MCF 10A (cell line): Measurements from ENCODE around the gene BMPR1B. TPM values are rescaled to one million over a fixed set of nuclear protein-coding genes. Genes with fewer than 3 reads are reported as not detected.

ENCODE experiments used
- BruUV-seq: library from RNA; stranded (reverse); fragments of 400-500 nt; replicated peaks from 2 replicates; lab custom pipeline; 2021; lab: Mats Ljungman, UMichigan
- CTCF ChIA-PET: fragments of 300-600 bp; sonication (Branson Sonifier 250); formaldehyde crosslinking; extraction: SDS; loops from one replicate; lab custom pipeline; 2021; ENCODE audit warnings: antibody characterized with exemption, inconsistent platforms; lab: Yijun Ruan, JAX
- POLR2A ChIA-PET: fragments of 300-600, 350-650 bp; sonication (Branson Sonifier 250); formaldehyde crosslinking; extraction: SDS; loops from one replicate; lab custom pipeline; 2020; ENCODE audit warnings: antibody characterized with exemption, inconsistent platforms; lab: Yijun Ruan, JAX
- DNase-seq: peaks from one replicate; pipeline ENCODE4 v3.0.0-alpha.2; 2018; ENCODE audit not compliant: unreplicated experiment
- H3K27ac Mint-ChIP-seq: one replicate; pipeline ENCODE4 v1.8.0; 2022; ENCODE audit warnings: mild to moderate bottlenecking, low read depth, mixed read lengths; ENCODE audit not compliant: unreplicated experiment
- H3K27me3 Mint-ChIP-seq: one replicate; pipeline ENCODE4 v1.8.0; 2022; ENCODE audit warnings: mixed read lengths; ENCODE audit not compliant: insufficient read depth, unreplicated experiment
- H3K36me3 Mint-ChIP-seq: one replicate; pipeline ENCODE4 v1.8.0; 2022; ENCODE audit warnings: mild to moderate bottlenecking, moderate library complexity, mixed read lengths; ENCODE audit not compliant: insufficient read depth, unreplicated experiment
- H3K4me1 Mint-ChIP-seq: one replicate; pipeline ENCODE4 v1.8.0; 2022; ENCODE audit warnings: mixed read lengths; ENCODE audit not compliant: insufficient read depth, unreplicated experiment
- H3K4me3 Mint-ChIP-seq: one replicate; pipeline ENCODE4 v1.8.0; 2022; ENCODE audit warnings: mild to moderate bottlenecking, moderate library complexity, mixed read lengths; ENCODE audit not compliant: unreplicated experiment
- H3K9me3 Mint-ChIP-seq: one replicate; pipeline ENCODE4 v1.8.0; 2022; ENCODE audit warnings: mixed read lengths; ENCODE audit not compliant: unreplicated experiment
- intact Hi-C: fragments of 100-400 bp; cut with micrococcal nuclease; formaldehyde crosslinking; loops from 2 replicates; pipeline ENCODE4 v1.14.1; 2022
- total RNA-seq: library from RNA; stranded (reverse); gene quantifications from 2 replicates; pipeline ENCODE4 v1.2.3, GENCODE V29; 2022
- TF ChIP-seq, protein P1 (sequence below): fragments of 200-600 bp; IDR thresholded peaks from one replicate; pipeline ENCODE4 v1.8.0; 2022; ENCODE audit warnings: antibody characterized with exemption, mild to moderate bottlenecking; ENCODE audit not compliant: unreplicated experiment

Gene BMPR1B
- total RNA-seq, 1 experiment from 2014 or later: 18.8 TPM

DNA sequence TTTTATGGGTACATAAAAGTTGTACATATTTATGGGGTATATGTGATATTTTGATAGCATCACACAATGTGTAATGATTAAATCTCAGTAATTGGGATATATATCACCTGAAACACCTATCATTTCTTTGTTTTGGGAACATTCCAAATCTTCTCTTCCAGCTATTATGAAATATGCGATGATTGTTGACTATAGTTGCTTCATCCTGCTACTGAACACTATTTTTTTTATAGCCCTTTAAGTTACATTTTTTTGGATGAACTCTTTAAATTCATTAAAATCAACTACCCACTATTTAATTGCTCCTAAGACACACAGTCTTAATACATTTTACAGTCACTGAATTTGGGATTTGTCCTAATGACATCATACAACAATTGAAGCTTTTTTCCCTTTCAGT lies 212.9 kb downstream of the BMPR1B start:
- TF ChIP-seq, protein P1, sequence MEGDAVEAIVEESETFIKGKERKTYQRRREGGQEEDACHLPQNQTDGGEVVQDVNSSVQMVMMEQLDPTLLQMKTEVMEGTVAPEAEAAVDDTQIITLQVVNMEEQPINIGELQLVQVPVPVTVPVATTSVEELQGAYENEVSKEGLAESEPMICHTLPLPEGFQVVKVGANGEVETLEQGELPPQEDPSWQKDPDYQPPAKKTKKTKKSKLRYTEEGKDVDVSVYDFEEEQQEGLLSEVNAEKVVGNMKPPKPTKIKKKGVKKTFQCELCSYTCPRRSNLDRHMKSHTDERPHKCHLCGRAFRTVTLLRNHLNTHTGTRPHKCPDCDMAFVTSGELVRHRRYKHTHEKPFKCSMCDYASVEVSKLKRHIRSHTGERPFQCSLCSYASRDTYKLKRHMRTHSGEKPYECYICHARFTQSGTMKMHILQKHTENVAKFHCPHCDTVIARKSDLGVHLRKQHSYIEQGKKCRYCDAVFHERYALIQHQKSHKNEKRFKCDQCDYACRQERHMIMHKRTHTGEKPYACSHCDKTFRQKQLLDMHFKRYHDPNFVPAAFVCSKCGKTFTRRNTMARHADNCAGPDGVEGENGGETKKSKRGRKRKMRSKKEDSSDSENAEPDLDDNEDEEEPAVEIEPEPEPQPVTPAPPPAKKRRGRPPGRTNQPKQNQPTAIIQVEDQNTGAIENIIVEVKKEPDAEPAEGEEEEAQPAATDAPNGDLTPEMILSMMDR: no peak
- peak overlapping the region; percentile 20 for H3K27ac Mint-ChIP-seq
- no peaks in the 10 kb centered on the region for H3K36me3 Mint-ChIP-seq
- ChIA-PET CTCF (no interaction called here), POLR2A (interaction anchor here (0.6 to 1.2 kb wide), 4 partner anchors 10 to 66 kb away, joined by 3 to 4 read pairs (median 3); no protein-coding TSS in a partner anchor)
- H3K9me3 Mint-ChIP-seq: no peaks in the 10 kb centered on the region
- no peak overlapping the region for H3K4me3 Mint-ChIP-seq
- BruUV-seq: no TSS peak
- intact Hi-C loops: no loop called here
- no peaks in the 10 kb centered on the region for H3K27me3 Mint-ChIP-seq
- DNase-seq: peak; percentile 42
- peaks cover 11% of the 10 kb centered on the region for H3K4me1 Mint-ChIP-seq

DNA sequence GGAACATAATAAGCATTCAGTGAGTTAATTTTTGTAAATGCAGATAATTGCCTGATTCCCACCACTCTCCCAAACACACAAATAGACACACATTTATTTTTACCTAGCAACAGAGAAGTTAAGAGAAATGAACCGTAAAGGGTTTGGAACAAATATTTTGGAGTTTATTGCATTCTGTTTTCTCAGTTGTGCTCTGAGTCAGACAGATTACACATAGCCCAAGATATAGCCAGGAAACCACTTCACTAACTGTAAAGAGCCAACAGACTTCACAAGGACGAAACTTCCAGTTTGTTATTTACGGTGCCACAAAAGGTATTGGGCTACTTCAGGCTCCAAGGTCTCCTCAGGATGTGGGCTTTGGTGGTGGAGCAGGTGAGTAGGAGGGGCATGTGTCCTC lies 217.0 kb downstream of the BMPR1B start:
- no peak overlapping the region for H3K4me3 Mint-ChIP-seq
- ChIA-PET POLR2A (interaction anchor here (1.3 kb wide), 1 partner anchor 27 kb away, joined by 3 read pairs; no protein-coding TSS in a partner anchor), CTCF (no interaction called here)
- peaks cover 35% of the 10 kb centered on the region for H3K4me1 Mint-ChIP-seq
- BruUV-seq: no TSS peak
- H3K27me3 Mint-ChIP-seq: no peaks in the 10 kb centered on the region
- DNase-seq: peak; percentile 60
- intact Hi-C loops: no loop called here
- H3K9me3 Mint-ChIP-seq: no peaks in the 10 kb centered on the region
- TF ChIP-seq, protein P1: no peak
- H3K27ac Mint-ChIP-seq: peak overlapping the region; percentile 60
- H3K36me3 Mint-ChIP-seq: no peaks in the 10 kb centered on the region

DNA sequence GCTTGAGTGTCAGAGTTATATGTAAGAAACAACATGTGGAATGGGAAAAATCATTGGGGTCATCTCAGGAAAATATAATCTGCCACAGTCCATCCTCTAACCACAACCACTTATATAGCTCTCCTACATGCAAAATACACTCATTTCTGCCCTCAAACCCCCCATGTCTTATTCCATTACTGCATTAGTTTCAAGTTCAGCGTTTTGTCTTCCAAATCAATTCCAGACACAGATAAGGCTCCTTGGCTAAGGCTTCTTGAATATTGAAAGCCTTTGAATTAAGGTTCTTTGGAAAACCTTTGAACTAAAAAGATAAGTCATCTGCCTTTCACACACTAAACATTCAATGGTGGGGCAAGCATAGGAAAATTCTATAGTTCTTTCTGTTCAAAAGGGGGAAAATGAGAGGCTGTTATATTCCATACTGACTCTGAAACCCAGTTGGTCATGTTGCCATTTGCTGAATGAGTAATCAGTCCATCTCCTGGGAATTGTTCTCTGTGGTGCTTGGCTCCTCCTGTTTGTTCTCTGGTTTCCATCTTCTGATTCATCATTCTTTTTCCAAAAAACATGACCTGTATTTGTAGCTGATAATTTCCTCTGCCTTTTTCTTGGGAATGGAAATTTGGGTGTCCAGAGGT lies 218.7 kb downstream of the BMPR1B start:
- CTCF ChIA-PET: interaction anchor here (0.6 to 1.0 kb wide), 3 partner anchors 76 to 182 kb away, joined by 3 read pairs; no protein-coding TSS in a partner anchor
- DNase-seq: peak; percentile 74
- POLR2A ChIA-PET: interaction anchor here (0.7 kb wide), 2 partner anchors 116 to 186 kb away, joined by 3 read pairs; no protein-coding TSS in a partner anchor
- H3K4me1 Mint-ChIP-seq: peaks cover 35% of the 10 kb centered on the region
- intact Hi-C loops: no loop called here
- H3K9me3 Mint-ChIP-seq: no peaks in the 10 kb centered on the region
- H3K27me3 Mint-ChIP-seq: no peaks in the 10 kb centered on the region
- no TSS peak for BruUV-seq
- H3K27ac Mint-ChIP-seq: peak overlapping the region; percentile 33
- H3K4me3 Mint-ChIP-seq: no peak overlapping the region
- H3K36me3 Mint-ChIP-seq: no peaks in the 10 kb centered on the region
- TF ChIP-seq, protein P1: no peak

DNA sequence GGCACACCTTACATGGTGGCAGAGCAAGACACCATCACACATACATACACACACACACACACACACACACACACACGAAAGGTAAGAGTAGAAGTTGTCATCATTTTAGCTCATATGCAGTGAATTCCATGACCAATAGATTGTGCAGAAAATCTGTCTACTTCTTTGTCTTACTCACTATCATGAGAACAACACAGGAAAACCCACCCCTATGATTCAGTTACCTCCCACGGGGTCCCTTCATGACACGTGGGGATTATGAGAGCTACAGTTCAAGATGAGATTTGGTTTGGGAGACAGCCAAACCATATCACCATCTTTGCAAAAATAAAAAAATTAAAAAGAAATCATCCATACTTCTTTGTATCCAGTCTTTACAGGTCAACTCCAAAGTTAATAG lies 221.1 kb downstream of the BMPR1B start:
- BruUV-seq: no TSS peak
- intact Hi-C loops: no loop called here
- Mint-ChIP-seq H3K9me3 (no peaks in the 10 kb centered on the region), H3K27ac (no peak overlapping the region), H3K36me3 (no peaks in the 10 kb centered on the region), H3K4me1 (peaks cover 35% of the 10 kb centered on the region), H3K4me3 (no peak overlapping the region), H3K27me3 (no peaks in the 10 kb centered on the region)
- peak; percentile 24 for DNase-seq
- ChIA-PET CTCF (interaction anchor here (0.7 to 1.5 kb wide), 3 partner anchors 31 to 358 kb away, joined by 3 to 5 read pairs (median 4); no protein-coding TSS in a partner anchor), POLR2A (no interaction called here)
- TF ChIP-seq, protein P1: no peak
